GM13977 (cell line): ENCODE data around the gene DCAF15.

Experiments
- DNase-seq: peaks from one replicate; pipeline ENCODE4 v3.0.0; 2012; ENCODE audit warnings: low spot score
- CTCF ChIP-seq: IDR thresholded peaks from 2 replicates; pipeline ENCODE4 v1.5.1; 2012; ENCODE audit warnings: mild to moderate bottlenecking, control low read depth; ENCODE audit not compliant: insufficient read depth; ENCODE audit errors: extremely low read depth, missing control alignments
- in situ Hi-C: fragments of 300-500 bp; cut with MboI; formaldehyde crosslinking; loops from one replicate; pipeline ENCODE4 v1.12.0; 2022; ENCODE audit warnings: low sequenced_read_pairs, low pct_unique_long_range_greater_than_20kb, mixed read lengths, inconsistent platforms; ENCODE audit not compliant: unreplicated experiment

DCAF15 gene

GRCh38 chr19:13998426-13998825 lies 46.1 kb downstream of the DCAF15 start:
- in situ Hi-C loops = no loop called here
- no peak for TF ChIP-seq CTCF
- DNase-seq = no peak

GRCh38 chr19:13999085-13999484 lies 46.8 kb downstream of the DCAF15 start:
- no peak for TF ChIP-seq CTCF
- DNase-seq = peak; percentile 3
- in situ Hi-C loops = no loop called here

GRCh38 chr19:14000691-14001375 lies 48.5 kb downstream of the DCAF15 start:
- DNase-seq = peak; percentile 2
- in situ Hi-C loops = no loop called here
- no peak for TF ChIP-seq CTCF

GRCh38 chr19:14002571-14003250 lies 50.4 kb downstream of the DCAF15 start:
- in situ Hi-C loops = no loop called here
- no peak for TF ChIP-seq CTCF
- peak; percentile 21 for DNase-seq

- DNase-seq = peak; percentile 34
- no peak for TF ChIP-seq CTCF
- in situ Hi-C loops = no loop called here
Measured at GRCh38 chr19:14003251-14004055, 51.1 kb downstream of the DCAF15 start.

- in situ Hi-C loops = no loop called here
- peak; percentile 12 for DNase-seq
- TF ChIP-seq CTCF = no peak
Measured at GRCh38 chr19:14004619-14005348, 52.5 kb downstream of the DCAF15 start.
